ENCODE data around the gene TET1.

GRCh38 chr10:68561865-68562649 is 1.9 kb downstream of the TET1 start:
- no peak for TF ChIP-seq POLR2A (IDR thresholded peaks at IDR 0.05; ENCODE audit: low read depth, low read length)
- no peak for TF ChIP-seq POLR2AphosphoS5 (IDR thresholded peaks at IDR 0.05; ENCODE audit: low read depth, low read length)
- no peak for TF ChIP-seq TAF1 (IDR thresholded peaks at IDR 0.05; ENCODE audit: low read depth, low read length)
- TF ChIP-seq SPI1 (IDR thresholded peaks at IDR 0.05; ENCODE audit: low read depth, low read length), result no peak
- no peak for TF ChIP-seq PAX5 (IDR thresholded peaks at IDR 0.05; ENCODE audit: insufficient read depth, low read length, severe bottlenecking)
- no peak for TF ChIP-seq POU2F2 (IDR thresholded peaks at IDR 0.05; ENCODE audit: low read depth, low read length)

Data from GM12891 (cell line).